Subcutaneous abdominal adipose tissue (tissue), 5 donors: ENCODE results near the gene RABGAP1L.

Source experiments
- H3K27ac ChIP-seq: one replicate; pipeline ENCODE4 v1.7.0; 2013; ENCODE audit warnings: low read depth, mild to moderate bottlenecking, inconsistent platforms, low read length, moderate library complexity
- H3K27me3 ChIP-seq, 5 donors: one replicate each; pipeline ENCODE4 v1.7.0; 2013; ENCODE audit warnings: low read length in 5 of 5, inconsistent platforms in 1 of 5; ENCODE audit not compliant: control insufficient read depth in 5 of 5, insufficient read depth in 4 of 5
- H3K36me3 ChIP-seq, 5 donors: one replicate each; pipeline ENCODE4 v1.7.0; 2013; ENCODE audit warnings: low read length in 5 of 5; ENCODE audit not compliant: control insufficient read depth in 5 of 5, insufficient read depth in 5 of 5
- H3K4me1 ChIP-seq, 5 donors: one replicate each; pipeline ENCODE4 v1.7.0; 2013; ENCODE audit warnings: low read length in 5 of 5, mild to moderate bottlenecking in 3 of 5, moderate library complexity in 1 of 5; ENCODE audit not compliant: control insufficient read depth in 5 of 5, insufficient read depth in 5 of 5
- H3K4me3 ChIP-seq, 5 donors: one replicate each; pipeline ENCODE4 v1.7.0; 2013; ENCODE audit warnings: low read length in 5 of 5, low read depth in 1 of 5
- H3K9ac ChIP-seq, 5 donors: one replicate each; pipeline ENCODE4 v1.7.0; 2013; ENCODE audit warnings: low read length in 5 of 5, mild to moderate bottlenecking in 4 of 5, moderate library complexity in 3 of 5
- H3K9me3 ChIP-seq, 5 donors: one replicate each; pipeline ENCODE4 v1.7.0; 2013; ENCODE audit warnings: low read length in 5 of 5; ENCODE audit not compliant: control insufficient read depth in 5 of 5
- donor health status: healthy.
- donor health status: healthy.
- donor health status: healthy.
- donor health status: healthy.
- donor health status: healthy.

RABGAP1L gene

DNA sequence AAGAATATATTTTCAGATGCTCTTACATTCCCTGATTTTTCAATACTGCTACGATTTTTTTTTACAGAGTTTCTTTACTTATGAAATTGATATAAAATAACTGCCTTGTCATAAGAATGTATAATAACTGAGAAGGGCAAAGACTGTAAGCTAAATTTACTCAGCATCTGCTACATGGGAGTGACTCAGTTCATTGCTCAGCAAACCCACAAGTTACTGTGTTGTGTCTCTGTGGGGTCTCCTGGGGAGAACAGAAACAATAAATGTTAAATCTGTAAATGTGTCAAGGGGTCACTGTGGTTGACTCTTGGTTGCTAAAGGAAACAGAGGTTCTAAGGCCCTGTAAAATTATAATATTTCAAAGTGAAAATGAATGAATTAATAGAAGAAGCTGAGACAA is 630.1 kb downstream of the RABGAP1L start:
- Histone ChIP-seq H3K4me1 (no peaks in the 10 kb centered on the region), H3K4me3 (no peak overlapping the region), H3K9me3 (no peaks in the 10 kb centered on the region), H3K36me3 (no peaks in the 10 kb centered on the region), H3K9ac (no peak overlapping the region), H3K27me3 (no peaks in the 10 kb centered on the region), H3K27ac (no peak overlapping the region)

DNA sequence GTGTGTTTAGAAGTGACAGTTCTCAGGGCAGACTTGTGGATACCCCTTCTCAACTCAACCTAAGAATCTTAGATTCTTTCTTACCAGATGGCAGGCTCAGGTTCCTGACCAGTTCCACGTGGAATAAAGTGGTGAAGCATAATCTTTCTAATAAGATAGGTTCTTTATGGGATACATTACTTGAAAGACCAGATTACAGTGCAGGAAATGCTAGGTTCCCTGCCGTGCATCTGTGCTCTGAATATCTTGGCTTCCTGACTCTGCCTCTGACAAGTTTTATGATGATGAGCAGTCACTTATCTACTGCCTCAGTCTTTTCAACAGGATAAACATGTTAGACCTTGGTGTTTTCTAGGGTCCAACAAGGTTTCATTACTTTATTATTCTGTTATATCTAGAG is 632.5 kb downstream of the RABGAP1L start:
- no peaks in the 10 kb centered on the region for H3K27me3 ChIP-seq
- H3K4me3 ChIP-seq, result no peak overlapping the region
- no peak overlapping the region for H3K9ac ChIP-seq
- no peaks in the 10 kb centered on the region for H3K4me1 ChIP-seq
- no peaks in the 10 kb centered on the region for H3K36me3 ChIP-seq
- H3K27ac ChIP-seq, result no peak overlapping the region
- no peaks in the 10 kb centered on the region for H3K9me3 ChIP-seq

DNA sequence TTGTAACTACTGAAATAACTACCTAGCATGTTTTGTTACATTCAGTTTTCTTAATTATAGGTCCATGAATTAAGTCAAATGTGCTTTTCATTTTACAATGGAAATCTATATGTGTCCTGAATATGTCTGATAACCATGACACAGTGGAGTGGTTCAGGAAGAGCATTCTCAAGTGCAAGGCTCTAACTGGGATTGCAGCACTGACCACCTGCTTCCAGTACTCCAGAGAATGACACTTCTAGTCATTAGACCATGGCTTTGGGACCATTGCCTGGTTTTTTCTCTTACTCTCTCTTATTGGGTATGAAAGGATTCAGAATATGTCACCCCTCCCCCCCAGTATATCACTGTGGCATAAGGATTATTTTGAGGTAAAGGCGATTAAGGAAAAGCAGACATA is 635.5 kb downstream of the RABGAP1L start:
- Histone ChIP-seq H3K27ac (no peak overlapping the region), H3K27me3 (no peaks in the 10 kb centered on the region), H3K9me3 (no peaks in the 10 kb centered on the region), H3K9ac (no peak overlapping the region), H3K4me3 (no peak overlapping the region), H3K36me3 (no peaks in the 10 kb centered on the region), H3K4me1 (peaks cover 0 to 9% (median 6%) of the 10 kb centered on the region in 5 donors)

DNA sequence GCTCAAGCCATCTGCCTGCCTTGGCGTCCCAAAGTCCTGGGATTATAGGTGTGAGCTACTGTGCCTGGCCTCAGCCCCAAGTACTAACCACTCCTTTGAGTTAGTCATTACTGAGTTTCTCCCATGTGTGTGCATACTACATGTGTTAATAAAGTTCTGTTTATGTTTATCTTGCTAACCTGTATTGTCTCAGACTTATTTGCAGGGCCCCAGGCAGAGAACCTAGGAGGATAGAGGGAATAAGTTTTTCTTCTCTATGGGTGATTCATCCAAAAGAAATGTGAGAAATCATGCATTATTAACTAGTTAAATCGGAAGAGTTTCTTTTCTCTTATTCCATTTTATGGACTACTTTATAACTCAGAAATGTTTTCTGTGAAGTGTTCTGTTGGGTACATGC is 636.5 kb downstream of the RABGAP1L start:
- no peaks in the 10 kb centered on the region for H3K9me3 ChIP-seq
- H3K4me1 ChIP-seq, result peaks cover 0 to 18% (median 16%) of the 10 kb centered on the region in 5 donors
- no peaks in the 10 kb centered on the region for H3K36me3 ChIP-seq
- no peak overlapping the region for H3K4me3 ChIP-seq
- no peaks in the 10 kb centered on the region for H3K27me3 ChIP-seq
- no peak overlapping the region for H3K9ac ChIP-seq
- no peak overlapping the region for H3K27ac ChIP-seq

DNA sequence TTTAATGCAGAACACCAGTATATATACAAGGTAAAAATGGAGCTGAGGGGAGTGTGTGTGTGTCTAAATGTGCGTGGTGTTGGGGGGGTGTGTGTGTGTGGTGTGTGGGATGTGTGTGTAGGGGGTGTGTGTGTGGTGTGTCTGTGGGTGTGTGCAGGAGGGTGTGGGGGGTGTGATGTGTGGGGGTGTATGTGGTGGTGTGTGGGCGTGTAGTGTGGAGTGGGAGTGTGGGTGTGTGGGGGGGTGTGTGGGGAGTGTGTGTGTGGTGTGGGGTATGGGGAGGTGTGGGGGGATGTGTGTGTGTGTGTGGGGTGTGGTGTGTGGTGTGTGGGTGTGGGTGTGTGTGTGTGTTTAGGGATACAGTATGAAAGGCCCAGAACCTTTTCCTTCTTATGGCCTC is 638.1 kb downstream of the RABGAP1L start:
- Histone ChIP-seq H3K9ac (no peak overlapping the region), H3K27me3 (no peaks in the 10 kb centered on the region), H3K9me3 (no peaks in the 10 kb centered on the region), H3K4me3 (no peak overlapping the region), H3K36me3 (no peaks in the 10 kb centered on the region), H3K4me1 (peaks cover 0 to 18% (median 16%) of the 10 kb centered on the region in 5 donors), H3K27ac (no peak overlapping the region)

DNA sequence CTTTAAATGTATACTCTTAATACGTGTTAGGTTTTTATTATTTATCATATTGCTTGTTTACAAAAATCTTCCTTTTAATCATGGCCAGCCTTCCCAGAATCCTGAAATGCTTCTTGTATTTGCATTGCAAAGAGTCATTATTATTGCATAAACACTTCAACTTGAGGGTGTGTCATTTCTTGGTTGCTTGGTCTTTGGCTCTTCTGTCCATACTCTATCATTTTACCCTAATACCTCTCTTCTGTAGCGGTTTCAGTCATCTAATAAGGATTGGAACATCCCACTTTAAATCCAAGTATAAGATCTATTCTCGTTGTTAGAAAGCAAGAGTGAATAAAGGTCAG is 639.8 kb downstream of the RABGAP1L start:
- Histone ChIP-seq H3K36me3 (no peaks in the 10 kb centered on the region), H3K27ac (peak overlapping the region; percentile 38)

DNA sequence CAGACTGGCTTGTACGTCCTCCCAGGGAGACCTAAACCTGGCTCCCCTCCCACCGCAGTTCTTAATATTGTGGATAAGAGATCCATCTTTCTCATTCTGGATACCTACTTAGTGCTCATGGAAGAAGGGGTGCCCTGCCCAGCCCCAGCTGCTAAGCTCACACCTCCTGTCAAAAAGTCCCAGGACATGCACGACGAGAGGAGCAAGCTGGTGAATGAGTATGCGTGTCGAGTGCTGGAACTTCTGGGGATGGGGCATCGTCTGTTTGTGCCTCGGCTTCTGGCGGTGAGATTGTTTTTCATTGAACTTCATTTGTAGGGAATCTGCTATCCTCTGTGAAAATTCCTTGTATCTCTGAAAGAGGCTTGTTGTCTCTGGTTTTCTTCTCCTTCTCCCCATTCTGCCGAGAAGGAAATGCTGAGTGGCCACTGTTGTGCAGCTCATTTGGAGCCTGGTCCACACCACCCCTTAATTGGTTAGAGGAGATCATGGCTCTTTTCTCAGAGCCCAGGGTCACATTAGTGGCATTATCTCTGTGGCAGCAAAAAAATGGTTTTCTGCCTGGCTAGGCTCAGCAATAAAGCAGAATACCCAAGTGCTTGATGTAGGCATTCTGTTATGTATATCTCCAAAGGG is 641.0 kb downstream of the RABGAP1L start:
- Histone ChIP-seq H3K27ac (peak overlapping the region; percentile 39), H3K4me3 (peak overlapping the region; percentile 84 to 96 (median 90)), H3K4me1 (peaks cover 0 to 18% (median 16%) of the 10 kb centered on the region in 5 donors), H3K9me3 (no peaks in the 10 kb centered on the region), H3K36me3 (no peaks in the 10 kb centered on the region), H3K27me3 (no peaks in the 10 kb centered on the region), H3K9ac (peak overlapping the region; percentile 71 to 95 (median 78))

More for the DNA sequence above, 639.8 kb downstream of the RABGAP1L start:
- Histone ChIP-seq H3K4me3 (peak overlapping the region; percentile 84 to 96 (median 90)), H3K9me3 (no peaks in the 10 kb centered on the region), H3K4me1 (peaks cover 0 to 18% (median 16%) of the 10 kb centered on the region in 5 donors), H3K27me3 (no peaks in the 10 kb centered on the region), H3K9ac (peak overlapping the region in 2 of 5 donors; percentile 71 to 83)

DNA sequence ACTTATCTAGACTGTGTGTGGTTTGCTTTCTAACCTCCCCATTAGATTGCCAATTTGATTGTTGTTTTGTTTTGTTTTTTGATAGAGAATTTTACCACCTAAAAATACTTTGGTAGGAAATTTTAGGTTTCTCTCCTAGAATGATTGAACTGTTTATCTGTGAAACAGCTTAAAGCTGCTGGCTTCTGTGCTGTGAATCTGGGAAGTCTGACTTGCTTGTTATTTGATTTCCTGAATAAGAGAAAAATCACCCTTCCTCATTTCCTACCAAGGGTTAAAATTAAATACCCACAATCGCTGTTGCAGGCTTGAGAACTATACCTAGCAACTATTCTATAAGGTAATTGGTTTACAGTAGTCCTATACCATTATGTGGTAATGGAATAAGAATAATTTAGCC is 641.6 kb downstream of the RABGAP1L start:
- Histone ChIP-seq H3K9me3 (no peaks in the 10 kb centered on the region), H3K9ac (peak overlapping the region in 2 of 5 donors; percentile 73 to 78), H3K4me1 (peaks cover 0 to 18% (median 16%) of the 10 kb centered on the region in 5 donors), H3K36me3 (no peaks in the 10 kb centered on the region), H3K4me3 (peak overlapping the region in 3 of 5 donors; percentile 84 to 90 (median 90)), H3K27ac (no peak overlapping the region), H3K27me3 (no peaks in the 10 kb centered on the region)

DNA sequence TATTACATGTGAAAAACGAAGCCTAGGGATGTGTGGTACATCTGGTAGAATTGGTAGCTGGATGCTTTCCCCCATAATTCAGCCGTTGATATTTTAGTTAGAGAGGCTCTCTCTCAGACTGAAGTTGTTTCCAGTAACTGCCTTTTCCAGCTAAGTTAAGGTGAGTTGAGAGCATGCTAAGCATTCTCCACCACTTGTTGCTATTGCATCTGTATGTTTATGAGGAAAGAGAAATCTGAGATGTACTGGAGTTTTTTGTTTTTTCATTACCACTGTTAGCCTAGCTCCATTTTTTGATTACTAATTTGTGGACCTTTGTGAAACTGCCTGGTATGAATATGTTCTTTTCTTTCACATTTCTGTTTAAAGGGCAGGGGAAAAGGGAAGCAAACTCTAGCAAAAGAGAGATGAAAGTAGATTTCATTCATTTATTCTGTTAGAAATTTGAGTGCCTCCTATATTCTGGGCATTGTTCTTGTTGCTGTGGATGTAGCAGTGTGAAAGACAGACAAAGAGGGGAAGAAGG is 650.5 kb downstream of the RABGAP1L start:
- H3K27ac ChIP-seq, result no peak overlapping the region
- H3K4me3 ChIP-seq, result no peak overlapping the region
- H3K9me3 ChIP-seq, result no peaks in the 10 kb centered on the region
- H3K27me3 ChIP-seq, result no peaks in the 10 kb centered on the region
- H3K9ac ChIP-seq, result no peak overlapping the region
- no peaks in the 10 kb centered on the region for H3K36me3 ChIP-seq
- H3K4me1 ChIP-seq, result no peaks in the 10 kb centered on the region

DNA sequence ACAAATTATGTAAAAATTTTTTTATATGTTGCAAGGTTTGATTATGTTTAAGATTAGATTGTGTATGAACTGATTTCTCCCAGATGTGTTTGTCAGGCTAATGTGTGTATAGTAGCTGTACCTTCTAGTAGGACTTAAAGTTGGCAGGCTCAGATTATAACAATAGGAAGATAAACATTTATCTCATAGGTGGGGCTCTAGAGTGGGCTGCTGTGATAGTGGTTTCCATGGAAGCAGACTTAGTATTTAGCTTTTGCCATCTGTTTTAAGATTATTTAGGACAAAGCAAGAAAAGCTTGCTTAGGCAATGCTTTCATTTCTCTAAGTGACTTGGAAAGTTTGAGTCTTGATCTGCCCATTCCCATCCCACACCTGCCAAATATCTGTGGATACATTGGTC is 652.7 kb downstream of the RABGAP1L start:
- H3K4me3 ChIP-seq, result no peak overlapping the region
- no peaks in the 10 kb centered on the region for H3K9me3 ChIP-seq
- H3K36me3 ChIP-seq, result no peaks in the 10 kb centered on the region
- H3K9ac ChIP-seq, result no peak overlapping the region
- H3K27ac ChIP-seq, result no peak overlapping the region
- H3K4me1 ChIP-seq, result peaks cover 0 to 3% (median 0%) of the 10 kb centered on the region in 5 donors
- no peaks in the 10 kb centered on the region for H3K27me3 ChIP-seq
